CD4-positive, alpha-beta T cell treated with Interleukin-17A for 4 hours (primary cell): Measurements from ENCODE around the gene PPIL1.

Source experiments
- DNase-seq: peaks from one replicate; pipeline ENCODE4 v3.0.0-alpha.2; 2020; ENCODE audit warnings: mixed read lengths

PPIL1 gene

GRCh38 chr6:36853325-36853724, 21.3 kb downstream of the PPIL1 start:
- DNase-seq, result no peak

DNA sequence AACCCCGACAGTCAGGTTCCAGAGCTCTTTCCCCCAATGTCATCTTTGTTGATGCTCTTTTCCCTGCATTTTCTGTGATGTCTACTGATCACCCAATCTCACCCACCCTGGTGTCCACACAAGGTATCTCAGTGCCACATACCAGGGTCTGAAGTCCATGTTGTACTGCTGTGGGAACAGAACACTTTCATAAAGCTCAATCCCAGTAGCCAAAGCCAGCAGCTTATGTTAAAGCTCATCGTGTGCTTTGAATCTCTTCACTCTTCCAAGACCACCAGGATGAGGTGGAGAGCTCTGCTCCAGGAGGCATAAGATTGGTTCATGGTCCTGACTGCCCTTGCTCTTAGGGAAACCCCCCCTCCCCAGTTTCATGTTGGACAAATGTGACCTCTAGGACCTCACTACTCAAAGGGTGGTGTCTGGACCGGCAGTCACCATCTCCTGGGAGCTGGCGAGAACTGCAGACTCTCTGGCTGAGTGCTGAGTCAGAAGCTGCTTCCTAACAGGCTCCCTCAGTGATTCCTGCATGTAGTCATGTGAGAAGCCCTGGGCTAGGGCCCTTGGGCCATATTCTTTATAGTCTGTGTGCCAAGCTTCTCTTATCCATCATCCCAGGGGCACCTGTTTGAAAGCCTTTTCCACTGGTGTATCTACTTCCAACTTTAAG, 22.0 kb downstream of the PPIL1 start:
- no peak for DNase-seq

DNA sequence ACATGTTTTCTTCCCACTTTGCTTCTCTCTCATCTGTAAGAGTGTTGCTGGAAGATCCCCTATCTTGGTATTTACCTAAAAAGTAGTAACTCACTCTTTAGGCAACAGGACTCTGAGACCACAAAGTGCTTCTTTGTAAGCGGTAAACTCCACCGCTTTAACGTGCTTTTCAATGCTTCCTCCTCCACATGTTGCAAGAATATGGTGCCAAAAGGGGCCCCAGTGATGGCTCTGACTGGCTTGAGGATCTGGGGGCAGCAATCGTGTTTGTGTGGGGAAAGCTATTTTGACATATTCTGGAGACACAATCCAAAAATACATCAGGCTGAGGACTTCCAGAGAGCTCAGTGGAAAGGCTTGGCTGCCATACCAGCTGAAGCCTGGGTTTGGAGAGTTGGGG, 23.0 kb downstream of the PPIL1 start:
- no peak for DNase-seq

- peak; percentile 43 for DNase-seq
Observed at GRCh38 chr6:36851149-36851614, 23.4 kb downstream of the PPIL1 start.

DNA sequence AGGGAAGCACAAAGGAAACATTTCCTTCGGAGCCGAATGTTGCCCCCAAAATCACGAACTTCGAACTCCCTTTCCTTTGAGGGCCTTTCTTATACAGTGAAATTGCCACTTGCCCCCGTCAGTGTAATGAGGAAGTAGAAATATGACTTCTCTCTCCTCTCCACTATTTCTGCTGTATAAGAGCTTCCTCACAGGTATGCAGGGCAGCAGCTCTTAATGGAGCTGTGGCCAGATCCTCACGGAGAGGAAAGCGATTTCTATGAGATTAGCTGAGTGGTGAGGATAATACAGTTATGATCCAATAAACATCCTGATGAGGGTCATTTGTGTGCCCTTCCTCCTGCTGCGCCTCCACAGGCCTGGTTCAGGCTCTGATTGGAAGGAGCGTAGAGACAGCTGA, 24.6 kb downstream of the PPIL1 start:
- no peak for DNase-seq

GRCh38 chr6:36848658-36849441, 25.8 kb downstream of the PPIL1 start:
- DNase-seq, result no peak

GRCh38 chr6:36847991-36848390, 26.6 kb downstream of the PPIL1 start:
- DNase-seq, result no peak

GRCh38 chr6:36847152-36847551, 27.5 kb downstream of the PPIL1 start:
- no peak for DNase-seq

DNA sequence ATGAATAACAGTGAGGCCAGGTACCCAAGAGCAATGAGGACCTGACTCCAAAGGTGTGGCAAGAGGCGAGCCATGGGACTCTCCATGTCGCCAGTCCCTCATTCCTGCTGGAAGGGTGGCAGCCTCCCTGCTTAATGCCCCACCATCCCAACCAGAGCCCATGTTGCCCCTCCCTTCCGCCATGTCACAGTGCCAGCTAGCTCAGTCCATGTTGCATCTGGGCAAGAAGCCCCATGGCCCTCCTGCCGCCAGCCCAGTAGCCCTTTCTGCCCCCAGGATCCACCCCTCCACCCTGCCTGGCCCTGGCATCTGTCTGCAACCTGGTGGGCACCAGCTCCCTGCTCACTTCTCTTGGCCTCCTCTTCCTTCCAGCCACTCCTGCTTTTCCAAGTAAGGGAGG, 29.4 kb downstream of the PPIL1 start:
- DNase-seq, result no peak

GRCh38 chr6:36844232-36845170, 30.1 kb downstream of the PPIL1 start:
- no peak for DNase-seq

GRCh38 chr6:36843170-36843569, 31.4 kb downstream of the PPIL1 start:
- DNase-seq, result no peak

DNA sequence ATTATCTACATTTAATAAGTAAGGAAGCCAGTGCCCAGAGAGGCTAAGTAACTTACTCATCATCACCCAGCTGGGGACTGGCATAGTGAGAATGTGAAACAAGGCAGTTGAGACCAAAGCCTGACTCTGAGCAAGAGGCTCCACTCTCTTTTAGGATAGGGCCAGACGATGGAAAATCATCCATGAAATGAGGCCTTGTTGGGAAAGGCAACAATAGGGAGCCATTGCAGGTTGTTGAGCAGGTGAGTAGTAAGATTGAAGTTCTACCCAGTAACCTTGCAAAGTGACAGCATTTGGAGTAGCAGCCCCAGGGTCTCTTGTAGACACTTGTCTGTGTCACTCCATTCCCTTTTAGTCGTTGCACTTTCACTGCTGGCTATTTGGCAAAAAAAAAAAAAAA, 32.8 kb downstream of the PPIL1 start:
- DNase-seq, result no peak

DNA sequence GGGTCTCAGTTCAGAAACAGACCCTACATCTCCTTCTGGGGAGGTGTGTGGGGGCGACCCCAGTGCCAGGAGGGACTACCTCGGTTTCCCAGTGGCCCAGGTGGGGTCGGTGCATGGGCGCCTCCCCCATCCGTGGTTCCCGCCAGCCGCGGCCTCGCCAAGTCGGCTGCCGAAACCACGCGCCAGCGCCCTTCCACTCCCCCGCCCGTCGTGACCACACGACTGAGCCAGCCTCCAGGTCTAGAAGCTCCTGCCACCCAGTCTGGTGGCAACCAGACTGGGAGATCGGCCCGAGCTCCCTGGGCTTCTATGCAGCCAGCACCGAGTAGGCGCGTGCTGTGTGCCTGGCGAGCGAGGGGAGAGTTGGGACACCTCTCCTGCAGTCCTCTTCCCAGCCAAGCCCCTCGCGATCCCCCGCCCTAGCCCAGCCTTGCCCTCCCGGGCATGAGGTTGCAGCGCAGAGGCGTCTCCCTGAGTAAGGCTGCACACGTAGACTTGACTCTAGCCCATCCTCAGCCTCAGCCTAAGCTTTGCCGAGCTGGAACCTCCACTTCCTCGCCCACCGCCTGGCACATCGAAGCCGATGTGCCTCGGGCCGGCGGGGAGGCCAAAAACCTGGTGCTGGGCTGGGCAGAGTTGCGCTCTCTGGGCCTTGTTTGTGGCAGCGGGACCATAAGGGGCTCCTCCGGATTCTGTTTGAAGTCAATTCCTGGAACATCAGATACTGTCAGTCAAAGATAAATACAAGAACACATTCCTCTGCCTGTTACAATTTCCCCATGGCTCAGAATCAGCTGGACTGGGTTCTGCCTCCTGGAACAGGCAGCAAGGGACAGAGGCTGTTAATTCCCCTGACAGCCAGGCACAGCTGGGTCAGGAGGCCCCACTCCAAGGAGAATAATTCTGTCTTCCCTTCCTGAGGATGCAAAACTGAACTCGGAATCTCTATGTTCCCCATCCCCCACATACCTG, 33.9 kb downstream of the PPIL1 start:
- DNase-seq, result peak; percentile 54

- DNase-seq, result peak; percentile 66
Observed at GRCh38 chr6:36839749-36840431, 34.7 kb downstream of the PPIL1 start.

DNA sequence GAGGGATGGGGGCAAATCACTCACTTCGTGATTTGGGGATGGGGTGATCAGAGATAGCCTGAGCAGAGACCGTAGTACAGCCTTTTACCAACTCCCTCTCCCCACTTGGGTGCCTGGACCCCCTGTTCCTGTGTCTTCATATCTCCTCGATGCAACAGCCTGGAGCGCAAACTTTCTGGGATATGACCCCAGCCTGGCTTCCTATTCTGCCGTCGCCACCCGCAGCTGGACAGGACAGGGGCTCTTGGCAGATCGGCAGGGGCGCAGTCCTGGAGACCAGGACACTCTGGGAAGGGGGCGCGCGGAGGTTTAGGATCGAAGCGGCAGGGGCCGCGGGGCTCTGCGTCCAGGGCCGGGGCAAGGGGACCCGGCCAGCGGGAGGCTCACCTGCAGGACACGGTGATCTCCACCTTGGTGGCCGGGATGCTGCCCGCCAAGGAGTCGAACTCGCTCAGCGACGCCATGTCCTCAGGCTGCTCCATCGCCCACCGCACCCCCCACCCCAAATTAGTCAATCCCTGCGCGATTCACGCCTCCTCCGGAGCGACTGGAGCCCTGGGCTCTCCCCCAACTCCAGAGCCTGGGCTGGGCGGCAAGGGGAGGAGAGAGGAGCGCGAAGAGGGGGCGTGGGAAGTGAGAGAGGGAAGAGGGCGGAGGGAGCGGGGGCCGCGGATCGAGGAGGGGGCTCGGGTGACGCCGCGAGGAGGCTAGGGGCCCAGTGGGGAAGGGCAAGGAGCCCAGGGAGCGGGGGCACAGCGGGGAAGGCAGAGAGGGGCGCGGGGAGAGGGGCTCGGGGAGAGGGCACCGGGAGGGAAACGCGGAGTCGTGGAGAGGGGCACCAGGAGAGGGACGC, 35.5 kb downstream of the PPIL1 start, which contains the start of gene CPNE5:
Gene CPNE5, minus strand, starts transcription at position 549 of the 853 bp plus-strand sequence. Its CDS starts 67 bp downstream, at position 482.
- peak; percentile 9 for DNase-seq

DNA sequence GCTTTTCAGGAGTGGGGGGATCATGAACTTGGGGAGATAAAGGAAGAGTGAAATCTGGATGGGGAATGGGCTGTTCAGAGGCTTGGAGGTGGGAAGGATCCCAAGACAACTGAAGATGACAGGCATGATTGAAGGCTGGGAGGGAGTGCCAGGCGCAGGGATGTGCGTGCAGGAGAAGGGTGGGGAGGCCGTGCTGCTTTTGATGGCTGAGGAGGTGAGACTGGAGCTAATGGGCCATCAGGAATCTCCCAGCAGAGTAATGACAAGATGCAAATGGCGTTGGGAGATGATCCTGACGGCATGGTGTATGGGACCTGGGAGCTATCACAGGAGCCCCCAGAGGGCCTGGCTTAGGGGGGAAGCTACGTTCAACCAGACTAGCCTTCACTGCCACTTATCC, 36.9 kb downstream of the PPIL1 start:
- DNase-seq, result no peak

DNA sequence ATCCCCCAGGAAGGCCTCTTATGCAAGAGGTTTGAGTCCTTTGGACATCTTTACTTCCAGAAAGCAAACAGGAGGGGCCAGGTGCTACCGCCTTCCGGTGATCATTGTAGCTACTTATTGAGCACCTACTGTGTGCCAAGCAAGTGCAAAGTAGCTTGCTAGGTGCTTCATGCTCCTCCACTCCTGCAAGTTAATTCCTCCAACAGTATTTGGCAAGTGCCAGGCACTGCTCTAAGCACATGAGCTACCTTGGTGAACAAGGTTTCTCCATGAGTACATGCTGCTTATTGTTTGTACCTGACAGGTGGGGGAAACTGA, 37.6 kb downstream of the PPIL1 start:
- DNase-seq, result no peak

GRCh38 chr6:36836111-36837021, 38.2 kb downstream of the PPIL1 start:
- DNase-seq, result peak; percentile 9
